ENCODE results near the gene TNFRSF1B.

DNA sequence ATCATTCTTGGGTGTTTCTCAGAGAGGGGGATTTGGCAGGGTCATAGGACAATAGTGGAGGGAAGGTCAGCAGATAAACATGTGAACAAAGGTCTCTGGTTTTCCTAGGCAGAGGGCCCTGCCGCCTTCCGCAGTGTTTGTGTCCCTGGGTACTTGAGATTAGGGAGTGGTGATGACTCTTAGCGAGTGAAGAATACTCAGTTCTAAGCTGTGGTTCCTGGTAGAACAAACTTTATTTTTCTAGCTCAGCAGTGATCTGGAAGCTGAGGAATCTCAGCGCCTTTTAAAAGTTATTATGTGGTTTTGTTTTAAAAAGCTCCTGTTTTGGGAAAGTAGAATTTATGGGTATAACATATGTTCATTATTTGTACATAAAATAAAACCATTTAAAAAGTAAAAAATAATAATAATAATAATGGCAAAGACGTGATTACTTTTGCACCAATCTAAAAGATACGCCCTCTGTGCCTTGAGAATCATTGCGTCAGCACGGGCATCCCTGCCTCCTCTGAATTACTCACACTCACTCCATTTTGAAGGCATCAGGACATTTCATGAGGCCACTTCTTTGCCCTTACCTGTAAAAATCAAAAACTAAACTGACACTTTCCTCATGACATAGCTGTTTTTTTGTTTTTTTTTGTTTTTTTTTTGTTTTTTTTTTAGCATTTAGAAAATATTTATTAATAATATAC, 29.7 kb upstream of the TNFRSF1B start:
- TF ChIP-seq, protein P1, sequence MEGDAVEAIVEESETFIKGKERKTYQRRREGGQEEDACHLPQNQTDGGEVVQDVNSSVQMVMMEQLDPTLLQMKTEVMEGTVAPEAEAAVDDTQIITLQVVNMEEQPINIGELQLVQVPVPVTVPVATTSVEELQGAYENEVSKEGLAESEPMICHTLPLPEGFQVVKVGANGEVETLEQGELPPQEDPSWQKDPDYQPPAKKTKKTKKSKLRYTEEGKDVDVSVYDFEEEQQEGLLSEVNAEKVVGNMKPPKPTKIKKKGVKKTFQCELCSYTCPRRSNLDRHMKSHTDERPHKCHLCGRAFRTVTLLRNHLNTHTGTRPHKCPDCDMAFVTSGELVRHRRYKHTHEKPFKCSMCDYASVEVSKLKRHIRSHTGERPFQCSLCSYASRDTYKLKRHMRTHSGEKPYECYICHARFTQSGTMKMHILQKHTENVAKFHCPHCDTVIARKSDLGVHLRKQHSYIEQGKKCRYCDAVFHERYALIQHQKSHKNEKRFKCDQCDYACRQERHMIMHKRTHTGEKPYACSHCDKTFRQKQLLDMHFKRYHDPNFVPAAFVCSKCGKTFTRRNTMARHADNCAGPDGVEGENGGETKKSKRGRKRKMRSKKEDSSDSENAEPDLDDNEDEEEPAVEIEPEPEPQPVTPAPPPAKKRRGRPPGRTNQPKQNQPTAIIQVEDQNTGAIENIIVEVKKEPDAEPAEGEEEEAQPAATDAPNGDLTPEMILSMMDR (conservative IDR thresholded peaks at IDR 0.05 in 1 of 2, IDR thresholded peaks at IDR 0.05 in 1 of 2; ENCODE audit: extremely low read depth in 1 of 2, insufficient read depth in 1 of 2, low read depth in 1 of 2, low read length in 2 of 2) = no peak
- TF ChIP-seq EZH2 (IDR thresholded peaks at IDR 0.05; ENCODE audit: borderline replicate concordance, low read length) = no peak
